Adrenal gland (tissue), 5 donors: ENCODE data around the gene NECAB2.

Experiments used
- POLR2A ChIP-seq, 2 donors: fragments of 450-650 bp; IDR thresholded peaks; one replicate each; pipeline ENCODE4 v1.6.1; 2017; ENCODE audit warnings: antibody characterized with exemption in 2 of 2, mild to moderate bottlenecking in 2 of 2, moderate library complexity in 1 of 2
- TF ChIP-seq, protein P1 (sequence below), 6 experiments: fragments of 450-650 bp in 4 of 6; fragments of 200-600 bp in 2 of 6; sonication (generic) in 1 of 6; IDR thresholded peaks; 1 replicate in 5 of 6; 2 replicates in 1 of 6; pipeline versions ENCODE4 v1.5.1 to v1.8.0; 2016 to 2021; ENCODE audit warnings: antibody characterized with exemption in 6 of 6, mild to moderate bottlenecking in 2 of 6, moderate library complexity in 1 of 6
- donor health status: DM: no; HTN: no; CAD: no.

- TF ChIP-seq, protein P1, sequence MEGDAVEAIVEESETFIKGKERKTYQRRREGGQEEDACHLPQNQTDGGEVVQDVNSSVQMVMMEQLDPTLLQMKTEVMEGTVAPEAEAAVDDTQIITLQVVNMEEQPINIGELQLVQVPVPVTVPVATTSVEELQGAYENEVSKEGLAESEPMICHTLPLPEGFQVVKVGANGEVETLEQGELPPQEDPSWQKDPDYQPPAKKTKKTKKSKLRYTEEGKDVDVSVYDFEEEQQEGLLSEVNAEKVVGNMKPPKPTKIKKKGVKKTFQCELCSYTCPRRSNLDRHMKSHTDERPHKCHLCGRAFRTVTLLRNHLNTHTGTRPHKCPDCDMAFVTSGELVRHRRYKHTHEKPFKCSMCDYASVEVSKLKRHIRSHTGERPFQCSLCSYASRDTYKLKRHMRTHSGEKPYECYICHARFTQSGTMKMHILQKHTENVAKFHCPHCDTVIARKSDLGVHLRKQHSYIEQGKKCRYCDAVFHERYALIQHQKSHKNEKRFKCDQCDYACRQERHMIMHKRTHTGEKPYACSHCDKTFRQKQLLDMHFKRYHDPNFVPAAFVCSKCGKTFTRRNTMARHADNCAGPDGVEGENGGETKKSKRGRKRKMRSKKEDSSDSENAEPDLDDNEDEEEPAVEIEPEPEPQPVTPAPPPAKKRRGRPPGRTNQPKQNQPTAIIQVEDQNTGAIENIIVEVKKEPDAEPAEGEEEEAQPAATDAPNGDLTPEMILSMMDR (IDR thresholded peaks at IDR 0.05): peak in 5 of 6 experiments; percentile 22 to 70 (median 62)
- no peak for TF ChIP-seq POLR2A (IDR thresholded peaks at IDR 0.05)
These were observed at the start of gene NECAB2 for GRCh38 chr16:83967838-83968305.
